ENCODE measurements around the gene CABLES1.

Gene CABLES1

GRCh38 chr18:23198217-23198845, 63.0 kb downstream of the CABLES1 start:
- H3K27me3 ChIP-seq (ENCODE audit: low read length): no peaks in the 10 kb centered on the region
- no peaks in the 10 kb centered on the region for H3K9me3 ChIP-seq (ENCODE audit: insufficient read depth, low read length)
- H2AFZ ChIP-seq (ENCODE audit: low read depth, low read length, severe bottlenecking): no peak overlapping the region
- H3K9me2 ChIP-seq (replicated peaks; ENCODE audit: insufficient read depth, low read length): no peaks in the 10 kb centered on the region
- no peaks in the 10 kb centered on the region for H3K79me2 ChIP-seq (ENCODE audit: insufficient read depth, low read length)
- no peak overlapping the region for H3K9ac ChIP-seq (ENCODE audit: low read length)
- H3F3A ChIP-seq (ENCODE audit: insufficient read depth): no peaks in the 10 kb centered on the region
- H3K4me2 ChIP-seq (ENCODE audit: low read depth, low read length, poor library complexity, severe bottlenecking): no peak overlapping the region
- no peaks in the 10 kb centered on the region for H4K20me1 ChIP-seq (ENCODE audit: low read depth, low read length)
- no peak overlapping the region for H3K27ac ChIP-seq (ENCODE audit: low read depth, low read length)
- no peaks in the 10 kb centered on the region for H3K36me3 ChIP-seq (ENCODE audit: low read length)
- no peak overlapping the region for H3K4me3 ChIP-seq (ENCODE audit: insufficient read depth, low read length, poor library complexity, severe bottlenecking)
- TF ChIP-seq EZH2phosphoT487 (conservative IDR thresholded peaks at IDR 0.05; ENCODE audit: low read length): no peak
- TF ChIP-seq, protein P1, sequence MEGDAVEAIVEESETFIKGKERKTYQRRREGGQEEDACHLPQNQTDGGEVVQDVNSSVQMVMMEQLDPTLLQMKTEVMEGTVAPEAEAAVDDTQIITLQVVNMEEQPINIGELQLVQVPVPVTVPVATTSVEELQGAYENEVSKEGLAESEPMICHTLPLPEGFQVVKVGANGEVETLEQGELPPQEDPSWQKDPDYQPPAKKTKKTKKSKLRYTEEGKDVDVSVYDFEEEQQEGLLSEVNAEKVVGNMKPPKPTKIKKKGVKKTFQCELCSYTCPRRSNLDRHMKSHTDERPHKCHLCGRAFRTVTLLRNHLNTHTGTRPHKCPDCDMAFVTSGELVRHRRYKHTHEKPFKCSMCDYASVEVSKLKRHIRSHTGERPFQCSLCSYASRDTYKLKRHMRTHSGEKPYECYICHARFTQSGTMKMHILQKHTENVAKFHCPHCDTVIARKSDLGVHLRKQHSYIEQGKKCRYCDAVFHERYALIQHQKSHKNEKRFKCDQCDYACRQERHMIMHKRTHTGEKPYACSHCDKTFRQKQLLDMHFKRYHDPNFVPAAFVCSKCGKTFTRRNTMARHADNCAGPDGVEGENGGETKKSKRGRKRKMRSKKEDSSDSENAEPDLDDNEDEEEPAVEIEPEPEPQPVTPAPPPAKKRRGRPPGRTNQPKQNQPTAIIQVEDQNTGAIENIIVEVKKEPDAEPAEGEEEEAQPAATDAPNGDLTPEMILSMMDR (IDR thresholded peaks at IDR 0.05; ENCODE audit: insufficient read depth, low read length, poor library complexity, severe bottlenecking): no peak

- TF ChIP-seq, protein P1 (IDR thresholded peaks at IDR 0.05; ENCODE audit: insufficient read depth, low read length, poor library complexity, severe bottlenecking): no peak
- no peak for TF ChIP-seq EZH2phosphoT487 (conservative IDR thresholded peaks at IDR 0.05; ENCODE audit: low read length)
- Histone ChIP-seq H3K79me2 (ENCODE audit: insufficient read depth, low read length) (no peaks in the 10 kb centered on the region), H3K36me3 (ENCODE audit: low read length) (no peaks in the 10 kb centered on the region), H3K4me3 (ENCODE audit: insufficient read depth, low read length, poor library complexity, severe bottlenecking) (no peak overlapping the region), H3K9me2 (replicated peaks; ENCODE audit: insufficient read depth, low read length) (no peaks in the 10 kb centered on the region), H3K27ac (ENCODE audit: low read depth, low read length) (no peak overlapping the region), H3K9me3 (ENCODE audit: insufficient read depth, low read length) (no peaks in the 10 kb centered on the region), H3K9ac (ENCODE audit: low read length) (no peak overlapping the region), H3K27me3 (ENCODE audit: low read length) (no peaks in the 10 kb centered on the region), H3F3A (ENCODE audit: insufficient read depth) (no peaks in the 10 kb centered on the region), H3K4me2 (ENCODE audit: low read depth, low read length, poor library complexity, severe bottlenecking) (no peak overlapping the region), H2AFZ (ENCODE audit: low read depth, low read length, severe bottlenecking) (no peak overlapping the region), H4K20me1 (ENCODE audit: low read depth, low read length) (no peaks in the 10 kb centered on the region)
Observed at GRCh38 chr18:23200756-23201155, 65.5 kb downstream of the CABLES1 start.

GRCh38 chr18:23201741-23202140, 66.5 kb downstream of the CABLES1 start:
- H4K20me1 ChIP-seq (ENCODE audit: low read depth, low read length): no peaks in the 10 kb centered on the region
- no peak overlapping the region for H3K27ac ChIP-seq (ENCODE audit: low read depth, low read length)
- H2AFZ ChIP-seq (ENCODE audit: low read depth, low read length, severe bottlenecking): no peak overlapping the region
- H3K4me2 ChIP-seq (ENCODE audit: low read depth, low read length, poor library complexity, severe bottlenecking): no peak overlapping the region
- H3K9ac ChIP-seq (ENCODE audit: low read length): no peak overlapping the region
- H3K9me2 ChIP-seq (replicated peaks; ENCODE audit: insufficient read depth, low read length): no peaks in the 10 kb centered on the region
- TF ChIP-seq, protein P1 (IDR thresholded peaks at IDR 0.05; ENCODE audit: insufficient read depth, low read length, poor library complexity, severe bottlenecking): no peak
- TF ChIP-seq EZH2phosphoT487 (conservative IDR thresholded peaks at IDR 0.05; ENCODE audit: low read length): no peak
- no peaks in the 10 kb centered on the region for H3F3A ChIP-seq (ENCODE audit: insufficient read depth)
- H3K79me2 ChIP-seq (ENCODE audit: insufficient read depth, low read length): no peaks in the 10 kb centered on the region
- no peaks in the 10 kb centered on the region for H3K9me3 ChIP-seq (ENCODE audit: insufficient read depth, low read length)
- H3K27me3 ChIP-seq (ENCODE audit: low read length): no peaks in the 10 kb centered on the region
- no peak overlapping the region for H3K4me3 ChIP-seq (ENCODE audit: insufficient read depth, low read length, poor library complexity, severe bottlenecking)
- H3K36me3 ChIP-seq (ENCODE audit: low read length): no peaks in the 10 kb centered on the region

Data from SU-DHL-6 (cell line).